Mucosa of descending colon (tissue), 3 donors: ENCODE data around the gene AP1M1. TPM values are rescaled to one million over a fixed set of nuclear protein-coding genes. Genes with fewer than 3 reads are reported as not detected.

Experiments used
- ATAC-seq: fragments of 200-7000 bp; cut with Tn5 transposase; one replicate; pipeline ENCODE4 v1.9.1; 2020; ENCODE audit warnings: mild to moderate bottlenecking, moderate library complexity
- DNase-seq, 3 donors: peaks; one replicate each; pipeline ENCODE4 v3.0.0-alpha.2; 2020
- H3K36me3 ChIP-seq: fragments of 200-600 bp; one replicate; pipeline ENCODE4 v1.8.0; 2021; ENCODE audit warnings: low read depth, mild to moderate bottlenecking
- H3K4me1 ChIP-seq: fragments of 200-600 bp; one replicate; pipeline ENCODE4 v1.8.0; 2021; ENCODE audit warnings: low read depth, mild to moderate bottlenecking
- H3K4me3 ChIP-seq: fragments of 200-600 bp; one replicate; pipeline ENCODE4 v1.8.0; 2021; ENCODE audit warnings: mild to moderate bottlenecking
- H3K9me3 ChIP-seq: fragments of 200-600 bp; one replicate; pipeline ENCODE4 v1.8.0; 2021; ENCODE audit warnings: mild to moderate bottlenecking
- CTCF ChIP-seq: fragments of 200-600 bp; IDR thresholded peaks from one replicate; pipeline ENCODE4 v1.8.0; 2022; ENCODE audit warnings: antibody characterized with exemption, mild to moderate bottlenecking
- intact Hi-C, 2 donors: fragments of 100-400 bp; cut with DNase I in 1 of 2; cut with micrococcal nuclease in 1 of 2; formaldehyde crosslinking; loops; one replicate each; pipeline versions ENCODE4 v1.11.0 to v1.11.1; 2022; cut with DNase I, micrococcal nuclease
- total RNA-seq, 3 donors: library from RNA; stranded (reverse); fragmentation: NEBNext Ultra II Directional in 2 of 3; extraction: Animal tissue kit (Norgen Biotek cat#: 25700) in 2 of 3; gene quantifications; one replicate each; pipeline versions ENCODE4 v1.2.1 to v1.2.4, GENCODE V29; 2021 to 2023
- donor health status: DM: no; HTN: no; CAD: no; lungs with moderate emphysema.
- donor health status: DM: no; HTN: no; CAD: no.
- donor health status: DM: no; HTN: yes; CAD: no.

Gene AP1M1
- total RNA-seq, 3 donors from 2014 or later, result 26.3 to 59.3 (median 33.2) TPM

GRCh38 chr19:16156904-16157303 is 40.8 kb upstream of the AP1M1 start:
- no peak overlapping the region for H3K4me3 ChIP-seq
- no peaks in the 10 kb centered on the region for H3K4me1 ChIP-seq
- no peaks in the 10 kb centered on the region for H3K36me3 ChIP-seq
- DNase-seq, result no peak
- ATAC-seq, result no peak
- H3K9me3 ChIP-seq, result no peaks in the 10 kb centered on the region
- intact Hi-C loops, result no loop called here
- no peak for TF ChIP-seq CTCF

GRCh38 chr19:16157601-16158000 is 40.1 kb upstream of the AP1M1 start:
- Histone ChIP-seq H3K36me3 (no peaks in the 10 kb centered on the region), H3K9me3 (no peaks in the 10 kb centered on the region), H3K4me1 (no peaks in the 10 kb centered on the region), H3K4me3 (no peak overlapping the region)
- no peak for TF ChIP-seq CTCF
- DNase-seq (no peak), ATAC-seq (no peak)
- intact Hi-C loops, result no loop called here

- H3K36me3 ChIP-seq, result no peaks in the 10 kb centered on the region
Observed at GRCh38 chr19:16159655-16160054, 38.1 kb upstream of the AP1M1 start.

GRCh38 chr19:16160445-16160942 is 37.2 kb upstream of the AP1M1 start:
- Histone ChIP-seq H3K36me3 (no peaks in the 10 kb centered on the region), H3K4me1 (peaks cover 5% of the 10 kb centered on the region), H3K9me3 (no peaks in the 10 kb centered on the region), H3K4me3 (no peak overlapping the region)
- no peak for TF ChIP-seq CTCF
- no peak for ATAC-seq
- DNase-seq, result no peak
- intact Hi-C loops, result no loop called here

More at GRCh38 chr19:16159655-16160054, 38.1 kb upstream of the AP1M1 start:
- intact Hi-C loops, result no loop called here
- TF ChIP-seq CTCF, result no peak
- ATAC-seq (no peak), DNase-seq (no peak)
- no peak overlapping the region for H3K4me3 ChIP-seq
- peaks cover 2% of the 10 kb centered on the region for H3K4me1 ChIP-seq
- no peaks in the 10 kb centered on the region for H3K9me3 ChIP-seq

- H3K4me3 ChIP-seq, result no peak overlapping the region
- H3K4me1 ChIP-seq, result peaks cover 5% of the 10 kb centered on the region
- no peaks in the 10 kb centered on the region for H3K36me3 ChIP-seq
- H3K9me3 ChIP-seq, result no peaks in the 10 kb centered on the region
- no peak for TF ChIP-seq CTCF
- ATAC-seq (peak; percentile 70), DNase-seq (no peak)
- intact Hi-C loops, result no loop called here
Observed at GRCh38 chr19:16160943-16161560, 36.7 kb upstream of the AP1M1 start.
